Bronchial epithelial cell (primary cell): ENCODE measurements around the gene UBE2D1. TPM values are rescaled to one million over a fixed set of nuclear protein-coding genes. Genes with fewer than 3 reads are reported as not detected.

Experiments used
- DNase-seq: peaks from one replicate; pipeline ENCODE4 v3.0.0-alpha.2; 2010; ENCODE audit warnings: low read depth
- FAIRE-seq: peaks from 2 replicates; lab custom pipeline; 2011; peaks lifted over from hg19 to GRCh38; lab: Jason Lieb, UNC
- H3K27me3 ChIP-seq: 2 replicates; pipeline ENCODE4 v1.5.1; 2011; ENCODE audit warnings: low read length; ENCODE audit not compliant: control insufficient read depth, insufficient read depth
- H3K36me3 ChIP-seq: 2 replicates; pipeline ENCODE4 v1.5.1; 2011; ENCODE audit warnings: low read length; ENCODE audit not compliant: control insufficient read depth, insufficient read depth
- H3K4me3 ChIP-seq: 2 replicates; pipeline ENCODE4 v1.5.1; 2011; ENCODE audit warnings: mild to moderate bottlenecking, low read depth, low read length, control low read depth
- CTCF ChIP-seq: IDR thresholded peaks from 2 replicates; pipeline ENCODE4 v1.5.1; 2011; ENCODE audit warnings: mild to moderate bottlenecking, moderate library complexity, low read length, control low read depth, inconsistent platforms; ENCODE audit not compliant: insufficient read depth, severe bottlenecking
- total RNA-seq: library from RNA; depleted of rRNA; stranded (reverse); fragments of >200 nt; gene quantifications from 2 replicates; pipeline ENCODE4 v1.2.1, GENCODE V29; 2014

UBE2D1 gene
- total RNA-seq, 1 donor from 2014 or later = 7.6 TPM

DNA sequence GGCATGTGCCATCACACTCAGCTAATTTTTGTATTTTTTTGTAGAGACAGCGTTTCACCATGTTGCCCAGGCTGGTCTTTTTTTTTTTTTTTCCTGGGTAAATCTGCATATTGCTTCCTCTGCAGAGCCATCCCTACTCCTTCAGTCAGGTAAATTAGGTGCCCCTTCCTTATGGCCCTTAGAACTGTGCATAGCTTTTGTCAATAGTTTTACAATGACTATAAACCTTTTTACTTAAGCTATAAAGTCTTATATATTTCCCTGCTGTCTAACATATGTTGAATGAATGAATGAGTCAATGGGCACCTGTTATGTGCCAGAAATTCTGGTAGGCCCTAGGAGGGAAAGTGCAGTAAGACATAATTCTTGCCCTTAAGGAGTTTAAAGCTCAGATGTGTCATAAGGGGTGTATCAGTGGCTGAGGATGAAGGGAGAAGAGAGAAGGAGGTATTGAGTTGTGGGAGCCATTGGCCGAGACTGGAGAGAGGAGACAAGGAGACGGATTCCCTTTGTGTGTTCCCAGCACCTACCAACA is 30.6 kb upstream of the UBE2D1 start:
- Histone ChIP-seq H3K27me3 (no peaks in the 10 kb centered on the region), H3K36me3 (no peaks in the 10 kb centered on the region), H3K4me3 (no peak overlapping the region)
- FAIRE-seq (no peak), DNase-seq (no peak)
- no peak for TF ChIP-seq CTCF

GRCh38 chr10:58305821-58306220 is 29.0 kb upstream of the UBE2D1 start:
- DNase-seq = no peak
- TF ChIP-seq CTCF = no peak
- Histone ChIP-seq H3K36me3 (no peaks in the 10 kb centered on the region), H3K4me3 (no peak overlapping the region), H3K27me3 (no peaks in the 10 kb centered on the region)
- FAIRE-seq = no peak

- no peak for DNase-seq
- Histone ChIP-seq H3K27me3 (no peaks in the 10 kb centered on the region), H3K4me3 (no peak overlapping the region), H3K36me3 (no peaks in the 10 kb centered on the region)
- TF ChIP-seq CTCF = no peak
- FAIRE-seq = no peak
These were observed 27.1 kb upstream of the UBE2D1 start for GRCh38 chr10:58307676-58308075.

GRCh38 chr10:58311026-58311425 is 23.8 kb upstream of the UBE2D1 start:
- H3K4me3 ChIP-seq = no peak overlapping the region
- DNase-seq = no peak
- FAIRE-seq = no peak
- no peaks in the 10 kb centered on the region for H3K36me3 ChIP-seq
- no peak for TF ChIP-seq CTCF
- H3K27me3 ChIP-seq = no peaks in the 10 kb centered on the region

GRCh38 chr10:58316874-58317273 is 17.9 kb upstream of the UBE2D1 start:
- DNase-seq (no peak), FAIRE-seq (no peak)
- Histone ChIP-seq H3K36me3 (no peaks in the 10 kb centered on the region), H3K4me3 (no peak overlapping the region), H3K27me3 (no peaks in the 10 kb centered on the region)
- no peak for TF ChIP-seq CTCF

GRCh38 chr10:58318346-58318745 is 16.5 kb upstream of the UBE2D1 start:
- H3K27me3 ChIP-seq = no peaks in the 10 kb centered on the region
- no peak for TF ChIP-seq CTCF
- FAIRE-seq (no peak), DNase-seq (no peak)
- H3K4me3 ChIP-seq = no peak overlapping the region
- no peaks in the 10 kb centered on the region for H3K36me3 ChIP-seq
